ENCODE measurements around the gene PLEKHA8.

DNA sequence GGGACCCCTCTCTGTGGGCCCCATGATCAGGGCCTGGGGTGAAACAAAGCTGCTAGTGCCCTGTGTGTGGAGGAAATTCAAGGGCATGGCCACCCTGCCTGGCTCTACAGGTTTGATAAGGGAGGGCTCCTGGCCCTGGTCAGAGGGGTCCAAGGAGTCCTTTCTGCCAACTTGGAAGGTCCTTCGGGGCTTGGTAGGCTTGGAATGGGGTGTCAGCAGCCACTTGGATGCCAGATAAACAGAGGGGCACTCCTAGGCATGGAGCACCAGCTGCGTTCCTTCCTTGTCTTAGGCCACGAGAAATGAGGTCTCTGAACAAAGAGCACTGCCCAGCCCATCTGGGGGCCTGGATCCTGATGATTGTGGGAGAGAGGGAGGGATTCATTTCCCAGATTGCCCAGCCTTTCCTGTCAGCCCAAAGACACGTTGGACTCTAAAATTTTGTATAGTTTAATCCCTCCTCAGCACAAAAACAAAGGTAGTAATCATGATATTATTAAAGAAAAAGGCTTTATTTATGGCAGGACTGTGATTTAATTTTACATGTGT lies 111.7 kb downstream of the PLEKHA8 start:
- TF ChIP-seq, protein P1, sequence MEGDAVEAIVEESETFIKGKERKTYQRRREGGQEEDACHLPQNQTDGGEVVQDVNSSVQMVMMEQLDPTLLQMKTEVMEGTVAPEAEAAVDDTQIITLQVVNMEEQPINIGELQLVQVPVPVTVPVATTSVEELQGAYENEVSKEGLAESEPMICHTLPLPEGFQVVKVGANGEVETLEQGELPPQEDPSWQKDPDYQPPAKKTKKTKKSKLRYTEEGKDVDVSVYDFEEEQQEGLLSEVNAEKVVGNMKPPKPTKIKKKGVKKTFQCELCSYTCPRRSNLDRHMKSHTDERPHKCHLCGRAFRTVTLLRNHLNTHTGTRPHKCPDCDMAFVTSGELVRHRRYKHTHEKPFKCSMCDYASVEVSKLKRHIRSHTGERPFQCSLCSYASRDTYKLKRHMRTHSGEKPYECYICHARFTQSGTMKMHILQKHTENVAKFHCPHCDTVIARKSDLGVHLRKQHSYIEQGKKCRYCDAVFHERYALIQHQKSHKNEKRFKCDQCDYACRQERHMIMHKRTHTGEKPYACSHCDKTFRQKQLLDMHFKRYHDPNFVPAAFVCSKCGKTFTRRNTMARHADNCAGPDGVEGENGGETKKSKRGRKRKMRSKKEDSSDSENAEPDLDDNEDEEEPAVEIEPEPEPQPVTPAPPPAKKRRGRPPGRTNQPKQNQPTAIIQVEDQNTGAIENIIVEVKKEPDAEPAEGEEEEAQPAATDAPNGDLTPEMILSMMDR (IDR thresholded peaks at IDR 0.05 in 4 of 5, conservative IDR thresholded peaks at IDR 0.05 in 1 of 5): no peak
- TF ChIP-seq POLR2A (IDR thresholded peaks at IDR 0.05): no peak
